GM18909 (cell line): Measurements from ENCODE around the gene SHROOM2.

ENCODE experiments used
- ATAC-seq: cut with Tn5 transposase; IDR thresholded peaks from one replicate; pipeline ENCODE4 v1.9.1; 2021; ENCODE audit warnings: mild to moderate bottlenecking; ENCODE audit not compliant: unreplicated experiment, poor library complexity

Gene SHROOM2

DNA sequence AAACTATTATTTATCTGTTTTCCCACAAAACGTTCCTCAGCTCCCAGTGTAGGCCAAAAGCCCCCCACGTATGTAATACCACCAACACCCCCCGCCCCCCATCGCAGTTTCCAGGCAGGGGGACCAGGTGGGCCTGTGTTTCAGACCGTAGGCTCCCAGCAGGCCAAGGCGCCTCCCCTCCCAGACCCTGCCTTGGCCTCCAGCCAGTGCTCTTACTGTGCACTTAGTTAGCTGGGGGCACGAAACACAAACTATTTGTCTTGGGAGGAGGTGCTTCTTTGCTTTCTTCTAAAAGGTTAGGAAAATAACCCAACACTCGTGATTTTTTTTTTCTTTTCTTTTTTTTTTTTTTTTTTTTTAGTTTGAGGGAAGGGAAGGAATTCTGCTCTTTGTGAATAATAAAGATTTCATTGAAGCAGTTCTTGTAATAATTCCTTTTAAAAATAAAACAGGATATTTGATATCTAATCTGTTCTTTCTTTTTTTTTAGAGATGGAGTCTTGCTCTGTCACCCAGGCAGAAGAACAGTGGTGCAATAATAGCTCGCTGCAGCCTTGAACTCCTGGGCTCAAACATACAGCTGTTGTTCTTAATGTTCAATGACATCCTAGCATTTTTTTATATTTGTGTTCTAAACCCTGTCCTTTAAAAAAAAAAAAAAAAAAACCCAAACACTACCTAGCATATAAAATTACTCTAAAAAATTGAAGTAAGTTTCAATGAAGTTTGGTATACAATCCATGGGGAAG lies 98.0 kb downstream of the SHROOM2 start:
- no peak for ATAC-seq

DNA sequence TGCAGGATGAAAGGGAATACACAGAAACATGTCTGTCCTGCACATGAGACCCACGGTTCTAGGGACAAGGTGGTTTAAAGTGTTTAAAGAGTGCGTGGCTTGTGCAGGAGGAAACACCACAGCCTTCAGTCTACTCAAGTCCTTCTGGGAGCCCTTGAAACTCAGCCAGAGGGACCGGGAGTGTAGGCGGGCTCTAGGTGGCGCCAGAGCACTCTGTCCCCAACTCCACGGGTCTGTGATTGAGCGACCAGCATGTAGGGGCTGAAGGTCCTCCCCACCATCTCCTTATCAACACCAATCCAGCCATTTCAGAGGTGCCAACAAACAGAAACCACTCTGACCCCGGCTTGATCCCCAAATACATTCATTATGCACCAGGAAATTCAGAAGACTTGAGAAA lies 98.9 kb downstream of the SHROOM2 start:
- ATAC-seq, result peak; percentile 86

DNA sequence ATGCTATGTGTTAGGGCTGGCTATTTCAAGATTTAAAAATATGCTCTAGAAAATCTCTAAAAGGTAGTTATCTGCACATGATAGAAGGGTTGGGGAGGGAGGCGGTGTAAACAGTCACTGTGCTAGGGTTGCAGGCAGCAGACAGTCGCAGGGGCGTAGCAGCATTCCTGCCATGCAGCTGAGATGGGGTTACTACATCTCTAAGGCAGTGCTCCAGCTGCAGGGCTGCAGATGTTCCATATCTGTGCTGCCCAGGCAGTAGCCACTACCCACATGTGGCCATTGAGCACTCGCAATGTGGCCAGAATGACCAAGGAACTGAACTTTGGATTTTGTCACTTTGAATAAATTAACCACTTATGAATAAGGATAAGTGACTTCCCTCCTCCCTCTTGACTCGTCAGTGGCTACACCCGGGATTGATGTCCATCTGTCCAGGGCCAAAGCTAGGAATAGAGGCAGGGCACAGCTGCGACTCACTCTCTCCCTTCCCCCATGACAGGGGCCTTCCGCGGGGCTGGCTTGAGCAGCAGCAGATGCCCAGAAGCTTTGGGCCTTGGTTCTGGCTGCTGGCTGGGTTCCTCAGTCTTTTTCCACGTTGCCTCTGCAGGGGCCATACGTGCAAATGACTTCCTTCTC lies 101.5 kb downstream of the SHROOM2 start:
- ATAC-seq, result no peak

DNA sequence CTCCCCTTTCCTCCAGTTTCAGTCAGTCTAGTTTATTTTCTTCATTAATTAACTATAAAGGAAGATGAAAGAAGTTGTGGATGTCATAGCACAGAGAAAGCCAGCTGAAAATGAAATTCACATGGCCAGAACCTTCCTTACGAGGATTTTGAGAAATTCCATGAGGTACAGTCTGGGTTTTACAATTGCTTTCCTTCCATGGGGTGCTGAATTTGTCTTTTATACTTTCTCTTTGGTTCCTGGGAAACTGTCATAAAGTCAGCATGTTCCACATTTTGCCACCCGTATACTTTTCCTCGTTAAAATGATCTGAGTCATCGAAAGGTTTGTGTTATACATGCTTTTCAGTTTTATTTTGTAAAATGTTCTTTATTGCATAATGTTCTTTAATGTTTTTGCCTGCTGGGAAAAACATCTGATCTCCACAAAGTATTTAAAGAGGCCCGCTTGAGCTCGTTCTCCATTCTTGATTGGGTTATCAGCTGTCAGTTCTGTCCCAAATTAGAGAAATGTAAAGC lies 102.8 kb downstream of the SHROOM2 start:
- no peak for ATAC-seq

DNA sequence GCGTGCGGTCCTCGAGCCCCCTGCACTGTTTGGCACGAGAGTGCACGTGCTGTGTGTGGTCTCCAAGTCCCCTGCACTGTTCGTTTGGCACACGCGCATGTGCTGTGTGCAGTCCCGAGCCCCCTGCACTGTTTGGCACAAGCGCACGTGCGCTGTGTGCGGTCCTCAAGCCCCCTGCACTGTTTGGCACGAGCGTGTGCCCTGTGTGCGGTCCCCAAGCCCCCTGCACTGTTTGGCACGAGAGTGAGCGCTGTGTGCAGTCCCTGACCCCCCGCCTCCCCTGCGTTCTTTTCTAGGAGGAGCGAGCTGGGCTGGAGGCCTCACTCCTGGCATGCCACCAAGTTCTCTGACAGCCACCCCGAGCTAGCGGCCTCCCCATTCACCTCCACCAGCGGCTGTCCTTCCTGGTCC lies 104.5 kb downstream of the SHROOM2 start:
- no peak for ATAC-seq

DNA sequence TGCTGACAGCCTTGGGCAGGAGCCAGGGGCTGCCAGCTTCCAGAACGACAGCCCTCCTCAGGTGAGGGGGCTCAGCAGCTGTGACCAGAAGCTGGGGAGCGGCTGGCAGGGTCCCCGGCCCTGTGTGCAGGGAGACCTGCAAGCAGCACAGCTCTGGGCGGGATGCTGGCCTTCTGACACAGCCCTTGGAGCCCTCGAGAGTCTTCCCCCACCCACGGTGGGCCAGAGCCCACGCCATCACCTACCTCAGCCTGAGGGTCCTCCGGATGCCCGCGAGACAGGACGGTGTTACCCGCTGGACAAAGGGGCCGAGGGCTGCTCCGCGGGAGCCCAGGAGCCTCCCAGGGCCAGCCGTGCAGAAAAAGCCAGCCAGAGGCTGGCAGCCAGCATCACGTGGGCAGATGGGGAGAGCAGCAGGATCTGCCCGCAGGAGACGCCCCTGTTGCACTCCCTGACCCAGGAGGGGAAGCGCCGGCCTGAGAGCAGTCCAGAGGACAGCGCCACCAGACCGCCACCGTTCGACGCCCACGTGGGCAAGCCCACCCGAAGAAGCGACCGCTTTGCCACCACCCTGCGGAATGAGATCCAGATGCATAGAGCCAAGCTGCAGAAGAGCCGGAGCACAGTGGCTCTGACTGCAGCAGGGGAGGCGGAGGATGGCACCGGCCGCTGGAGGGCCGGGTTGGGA lies 109.1 kb downstream of the SHROOM2 start:
- ATAC-seq, result no peak

DNA sequence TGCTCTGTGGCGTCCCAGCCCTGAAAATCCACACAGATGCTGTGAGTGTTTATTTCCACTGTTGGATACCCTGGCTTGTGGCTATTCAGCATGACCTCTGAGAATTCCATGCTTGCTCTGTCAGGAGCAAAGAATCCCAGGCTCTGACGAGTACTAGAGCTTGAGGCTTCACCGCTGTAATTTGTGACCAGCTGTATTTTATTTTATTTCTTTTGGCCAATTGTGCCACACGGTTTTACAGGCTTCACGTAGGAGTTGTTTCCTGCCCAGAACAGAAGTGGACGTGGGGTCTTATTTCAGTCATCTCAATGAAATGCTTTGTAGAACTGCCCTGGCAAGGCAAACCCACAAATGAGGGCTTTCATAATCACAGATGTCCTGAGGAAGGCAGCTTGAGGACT lies 111.5 kb downstream of the SHROOM2 start:
- ATAC-seq, result no peak

DNA sequence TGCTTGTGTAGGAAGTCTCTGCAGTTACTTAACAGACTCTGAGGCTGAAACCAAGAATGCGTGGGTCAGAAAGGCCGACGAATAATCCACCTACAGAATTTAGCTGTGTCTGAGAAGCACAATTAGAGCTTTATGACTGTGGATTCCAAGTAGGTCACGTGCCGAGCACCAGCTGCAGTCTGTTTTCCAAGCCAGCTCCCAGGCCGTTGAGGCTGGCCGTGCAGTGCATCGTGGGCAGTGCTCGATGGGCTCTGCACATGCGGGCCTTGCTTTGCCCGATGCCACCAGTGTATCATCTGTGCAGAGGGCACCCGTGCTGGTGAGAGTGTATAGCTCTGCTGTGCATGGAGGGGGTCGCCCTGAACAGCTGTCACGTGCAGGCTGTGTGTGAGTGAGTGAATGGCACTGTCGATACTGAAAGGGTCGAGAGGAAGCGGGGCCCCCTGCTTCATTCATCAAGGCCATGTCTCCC lies 113.4 kb downstream of the SHROOM2 start:
- ATAC-seq, result no peak

DNA sequence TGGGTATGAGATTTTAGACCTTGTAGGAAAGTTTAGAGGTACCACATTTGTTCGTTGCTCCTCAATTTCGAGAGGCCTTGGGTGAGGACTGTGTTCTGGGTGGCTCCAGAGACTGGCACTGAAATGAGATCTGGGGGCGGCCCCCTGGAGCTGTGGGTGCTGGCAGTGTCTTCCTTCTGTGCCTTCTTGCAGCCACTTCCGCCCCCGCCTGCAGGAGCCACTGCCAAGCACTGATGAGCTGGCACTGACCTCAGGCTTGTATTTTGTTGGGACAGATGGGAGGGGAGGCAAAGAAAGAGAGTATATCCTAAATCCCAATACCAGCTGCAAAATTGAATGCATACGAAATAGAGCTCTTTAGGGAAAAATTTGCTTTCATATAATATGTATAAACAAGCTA lies 116.4 kb downstream of the SHROOM2 start:
- no peak for ATAC-seq

DNA sequence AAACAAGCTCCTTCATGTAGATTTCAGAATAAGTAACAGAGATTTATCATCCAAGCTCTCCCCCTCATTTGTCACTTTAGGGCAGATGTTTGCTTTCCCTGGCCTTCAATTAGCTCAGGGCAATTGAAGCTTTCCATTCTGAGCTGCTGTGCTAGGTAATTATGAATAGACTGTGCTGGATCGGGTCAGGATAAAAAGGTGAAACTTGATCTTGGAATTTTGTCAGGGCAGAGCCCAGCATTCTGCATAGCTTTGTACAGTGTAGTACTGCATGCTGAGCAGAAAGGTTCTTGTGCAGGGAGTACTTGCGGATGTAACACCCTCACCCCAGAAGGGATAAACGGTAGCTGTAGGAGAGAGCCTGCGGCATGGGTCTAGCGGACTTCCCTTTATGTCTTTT lies 116.9 kb downstream of the SHROOM2 start:
- no peak for ATAC-seq

DNA sequence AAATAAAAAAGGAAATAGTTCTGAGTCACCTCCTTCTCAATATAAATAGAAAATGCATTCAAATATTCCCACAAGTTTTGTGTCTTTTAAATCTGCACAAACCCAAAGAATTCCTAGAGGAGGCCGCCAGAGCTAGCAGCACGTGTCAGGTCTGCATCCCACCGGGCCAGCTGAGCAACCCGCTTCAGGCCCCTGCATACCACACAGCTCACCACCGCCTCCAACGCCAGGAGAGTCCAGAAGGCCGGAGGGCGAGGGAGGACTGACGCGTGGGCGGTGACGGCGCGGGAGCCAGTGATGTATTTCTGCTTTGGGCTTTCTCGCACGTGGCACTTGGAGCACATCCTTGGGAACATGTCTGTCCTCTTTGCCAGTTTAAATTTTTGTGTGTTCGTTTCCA lies 119.1 kb downstream of the SHROOM2 start:
- ATAC-seq, result no peak

DNA sequence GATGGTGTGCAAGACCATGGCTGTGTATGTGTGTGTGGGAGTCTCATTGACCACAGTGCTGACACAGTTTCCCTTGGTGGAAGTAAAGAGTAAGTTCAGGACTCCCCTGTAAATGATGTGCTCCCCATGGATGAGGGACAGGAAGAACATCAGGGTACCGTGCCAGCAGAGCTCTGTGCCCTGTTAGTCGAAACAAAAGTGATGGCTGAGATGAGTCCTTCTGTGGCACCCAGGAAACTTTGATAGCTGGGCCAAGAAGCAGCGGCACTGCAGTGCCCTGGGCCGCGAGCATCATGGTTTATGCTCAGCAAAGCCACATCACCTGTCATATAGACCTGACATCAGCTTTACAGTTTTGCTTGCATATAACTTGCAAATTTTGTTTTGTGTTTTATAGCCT lies 119.5 kb downstream of the SHROOM2 start:
- ATAC-seq, result no peak

DNA sequence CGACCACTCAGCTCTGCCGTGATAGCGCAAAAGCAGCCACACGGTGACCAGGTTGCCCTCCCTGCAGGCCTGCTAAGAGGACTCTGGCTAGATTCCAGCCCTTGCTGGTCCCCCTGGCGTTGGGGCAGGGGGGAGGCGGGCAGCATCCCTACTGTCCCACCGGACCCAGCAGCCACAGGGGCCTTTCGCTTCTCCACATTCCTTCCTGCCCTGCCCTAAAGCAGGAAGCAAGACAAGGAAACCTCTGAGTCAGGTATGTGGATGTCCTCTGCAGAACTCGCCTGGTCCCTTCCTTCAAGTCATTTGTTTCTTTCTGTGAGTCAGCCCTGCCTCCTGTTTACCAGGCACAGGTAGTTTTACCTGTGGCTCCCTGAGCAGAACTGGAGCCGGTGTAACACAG lies 120.7 kb downstream of the SHROOM2 start:
- no peak for ATAC-seq

DNA sequence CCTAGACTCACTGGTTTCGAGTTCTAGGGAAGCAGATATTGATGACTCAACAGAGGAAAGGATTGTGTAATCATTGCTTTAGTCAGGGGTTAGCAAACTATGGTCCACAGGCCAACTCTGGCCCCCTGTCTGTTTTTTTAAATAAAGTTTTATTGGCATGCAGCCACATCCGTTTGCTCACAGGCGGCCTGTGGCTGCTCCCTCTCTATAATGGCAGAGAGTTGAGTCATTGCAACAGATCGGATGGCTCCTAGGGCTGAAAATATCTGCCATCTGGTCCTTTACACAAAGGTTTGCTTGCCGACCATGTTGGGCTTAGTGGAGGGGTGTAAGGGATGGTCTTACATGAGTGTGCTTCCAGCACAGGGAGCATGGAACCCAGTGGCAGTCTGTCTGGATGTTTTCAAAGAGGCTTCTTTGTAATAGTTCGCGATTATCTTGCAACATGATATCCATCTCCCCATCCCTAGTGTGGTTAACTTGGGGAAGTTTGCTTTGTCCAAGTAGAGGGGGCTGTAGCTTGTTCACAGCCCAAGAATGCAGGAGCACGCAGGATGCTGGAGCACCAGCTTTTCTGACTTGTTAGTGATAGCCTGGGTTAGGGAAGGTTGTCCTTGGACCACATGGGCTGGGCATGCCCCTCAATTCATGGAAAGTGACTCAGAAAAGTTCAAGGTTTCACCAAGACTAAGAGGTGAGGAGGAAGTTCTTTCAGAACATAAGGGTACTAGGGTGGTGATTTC lies 121.6 kb downstream of the SHROOM2 start:
- no peak for ATAC-seq

DNA sequence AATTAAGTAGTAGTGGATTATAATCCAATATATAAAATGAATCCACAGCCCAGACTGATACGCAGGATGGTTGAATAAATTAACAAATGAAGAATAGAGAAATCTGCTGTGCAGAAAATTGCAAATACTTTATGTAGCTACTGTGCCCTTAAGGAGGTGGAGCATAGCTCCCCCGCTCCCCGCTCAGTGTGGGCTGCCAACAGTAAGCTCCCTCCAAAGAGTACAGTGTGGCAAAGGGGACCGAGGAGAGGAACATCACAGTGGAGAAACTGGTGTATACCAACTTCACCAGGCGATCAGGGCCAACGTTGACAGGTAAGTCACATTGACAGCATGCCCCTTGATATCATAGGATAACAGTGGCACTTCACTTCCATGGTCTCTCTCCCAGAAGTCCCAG lies 123.0 kb downstream of the SHROOM2 start:
- no peak for ATAC-seq

DNA sequence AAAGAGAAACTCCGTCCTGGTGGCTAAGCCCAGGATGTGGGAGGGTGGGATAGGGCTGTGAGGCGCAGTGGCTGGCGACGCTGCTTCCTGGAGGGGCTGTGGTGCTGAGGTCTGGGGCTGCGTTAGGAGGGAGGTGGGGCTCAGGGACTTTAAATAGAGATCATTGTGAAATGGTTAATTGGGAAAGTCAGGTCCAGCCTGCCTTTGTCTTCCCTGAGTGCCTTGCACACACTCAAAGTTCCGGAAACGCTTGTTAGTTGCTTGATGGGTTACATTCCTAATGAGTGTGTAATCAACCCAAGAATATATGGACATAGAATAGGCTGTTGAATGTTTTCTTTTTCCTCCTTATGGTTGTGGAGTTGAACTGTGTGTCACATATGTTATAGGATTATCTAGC lies 125.3 kb downstream of the SHROOM2 start:
- no peak for ATAC-seq

DNA sequence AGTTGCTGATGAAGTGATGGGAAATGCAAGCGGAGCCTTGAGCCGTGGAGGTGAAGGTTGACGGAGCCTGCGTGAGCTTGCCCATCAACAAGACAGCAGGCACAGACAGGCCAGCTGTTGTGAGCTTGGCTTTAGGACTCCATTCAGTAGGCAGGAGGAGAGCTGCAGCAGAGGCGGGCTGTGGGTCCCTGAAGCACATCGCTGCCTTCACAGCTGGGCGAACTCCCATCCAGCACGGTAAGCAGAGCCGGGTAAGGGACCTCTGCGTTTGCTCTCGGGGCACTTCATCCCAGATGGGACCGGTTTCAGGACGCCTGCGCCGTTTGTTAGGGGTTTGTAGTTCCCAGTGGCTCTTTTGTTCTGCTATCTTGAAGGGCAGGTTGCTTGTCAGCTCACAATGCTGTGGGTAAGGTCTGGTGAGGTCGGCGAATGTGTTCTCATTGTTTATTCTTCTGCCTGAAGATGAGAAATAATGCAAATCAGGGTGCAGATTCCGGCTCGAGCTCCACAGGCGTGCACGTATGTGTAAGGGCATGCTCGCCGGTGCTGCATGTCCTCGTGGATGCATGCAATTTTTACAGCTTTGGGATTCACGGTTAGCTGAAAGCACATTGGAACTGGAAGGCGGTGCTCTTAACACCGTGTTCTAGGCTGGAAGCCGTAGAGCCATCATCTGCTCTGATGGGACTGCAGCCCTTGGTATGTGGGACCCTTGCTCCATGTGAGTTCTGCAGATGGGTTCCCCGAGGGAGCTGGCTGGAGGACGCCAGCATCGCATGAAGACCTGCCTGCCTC lies 126.3 kb downstream of the SHROOM2 start:
- no peak for ATAC-seq

DNA sequence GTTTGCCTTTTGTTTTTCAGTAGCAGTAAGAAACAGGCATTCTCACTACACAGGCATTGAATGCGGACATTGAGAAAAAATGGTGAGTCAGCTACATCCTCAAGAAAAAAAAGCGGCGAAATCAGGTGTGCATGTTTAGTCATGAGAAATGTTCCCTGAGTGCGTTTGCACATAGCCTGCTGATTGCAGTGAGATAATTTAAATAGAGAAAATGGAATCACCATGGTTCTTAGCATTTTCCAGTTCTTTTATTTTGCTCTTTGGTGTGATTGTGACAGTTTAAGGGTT lies 126.9 kb downstream of the SHROOM2 start:
- ATAC-seq, result no peak

DNA sequence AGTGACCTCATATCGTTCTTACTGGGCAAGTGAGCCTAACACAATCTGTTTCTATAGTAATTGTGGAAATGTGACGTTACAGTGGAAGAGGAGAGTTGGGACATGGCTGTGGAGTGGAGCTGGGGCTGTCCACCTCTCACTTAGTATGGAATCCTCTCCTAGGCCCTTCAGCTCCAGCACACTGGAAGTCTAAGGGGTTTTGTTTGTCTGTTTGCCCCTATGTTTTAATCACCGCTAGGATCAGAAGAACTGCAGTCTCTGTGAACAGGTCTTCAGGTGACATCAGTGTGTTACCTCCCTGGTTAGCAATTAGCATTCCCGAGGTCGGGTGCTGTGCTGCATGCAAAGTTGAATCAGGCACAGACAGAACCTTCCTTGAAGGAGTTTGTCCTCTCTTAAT lies 131.6 kb downstream of the SHROOM2 start:
- ATAC-seq, result no peak

DNA sequence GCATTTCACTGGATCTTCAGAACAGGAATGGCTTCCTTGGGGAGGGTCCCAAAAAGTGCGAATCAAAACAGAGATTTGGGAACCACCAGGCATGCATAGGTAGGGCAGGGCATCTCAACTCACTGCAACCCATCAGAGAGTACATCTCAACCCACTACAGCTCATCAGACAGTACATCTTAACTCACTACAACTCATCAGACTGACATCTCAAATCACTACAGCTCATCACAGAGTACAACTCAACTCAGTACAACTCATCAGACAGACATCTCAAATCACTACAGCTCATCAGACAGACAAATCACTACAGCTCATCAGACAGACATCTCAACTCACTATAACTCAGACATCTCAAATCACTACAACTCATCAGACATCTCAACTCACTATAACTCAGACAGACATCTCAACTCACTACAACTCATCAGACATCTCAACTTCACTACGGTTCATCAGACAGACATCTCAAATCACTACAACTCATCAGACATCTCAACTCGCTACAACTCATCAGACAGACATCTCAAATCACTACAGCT lies 133.5 kb downstream of the SHROOM2 start:
- ATAC-seq, result no peak
